Measurements from ENCODE around the gene CRYBG2. TPM values are rescaled to one million over a fixed set of nuclear protein-coding genes. Genes with fewer than 3 reads are reported as not detected.
A peak's percentile ranks its signal among the peaks of the same experiment; 100 is the strongest.

Gene CRYBG2
- total RNA-seq, 2 donors from 2014 or later: 12.8 to 30.3 TPM

- H3K9me3 ChIP-seq: no peaks in the 10 kb centered on the region
- H3K4me3 ChIP-seq: no peak overlapping the region
- no peaks in the 10 kb centered on the region for H3K4me1 ChIP-seq
- DNase-seq: peak; percentile 97
- no peaks in the 10 kb centered on the region for H3K27me3 ChIP-seq
- peak overlapping the region in 1 of 2 donors; percentile 9 for H3K9ac ChIP-seq (ENCODE audit: low read depth in 2 of 2, low read length in 2 of 2)
- H3K27ac ChIP-seq: no peak overlapping the region
- H3K36me3 ChIP-seq: no peaks in the 10 kb centered on the region
- TF ChIP-seq, protein P1, sequence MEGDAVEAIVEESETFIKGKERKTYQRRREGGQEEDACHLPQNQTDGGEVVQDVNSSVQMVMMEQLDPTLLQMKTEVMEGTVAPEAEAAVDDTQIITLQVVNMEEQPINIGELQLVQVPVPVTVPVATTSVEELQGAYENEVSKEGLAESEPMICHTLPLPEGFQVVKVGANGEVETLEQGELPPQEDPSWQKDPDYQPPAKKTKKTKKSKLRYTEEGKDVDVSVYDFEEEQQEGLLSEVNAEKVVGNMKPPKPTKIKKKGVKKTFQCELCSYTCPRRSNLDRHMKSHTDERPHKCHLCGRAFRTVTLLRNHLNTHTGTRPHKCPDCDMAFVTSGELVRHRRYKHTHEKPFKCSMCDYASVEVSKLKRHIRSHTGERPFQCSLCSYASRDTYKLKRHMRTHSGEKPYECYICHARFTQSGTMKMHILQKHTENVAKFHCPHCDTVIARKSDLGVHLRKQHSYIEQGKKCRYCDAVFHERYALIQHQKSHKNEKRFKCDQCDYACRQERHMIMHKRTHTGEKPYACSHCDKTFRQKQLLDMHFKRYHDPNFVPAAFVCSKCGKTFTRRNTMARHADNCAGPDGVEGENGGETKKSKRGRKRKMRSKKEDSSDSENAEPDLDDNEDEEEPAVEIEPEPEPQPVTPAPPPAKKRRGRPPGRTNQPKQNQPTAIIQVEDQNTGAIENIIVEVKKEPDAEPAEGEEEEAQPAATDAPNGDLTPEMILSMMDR (IDR thresholded peaks at IDR 0.05): peak; percentile 67
- intact Hi-C loops (cut with DNase I): loop anchor here (5.0 to 10.0 kb wide), 3 partner anchors 41 to 157 kb away; partner anchors contain the start of genes C1orf232 and ZNF593
Measured at GRCh38 chr1:26321315-26322041, 32.5 kb downstream of the CRYBG2 start.

GRCh38 chr1:26320896-26321295 is 33.0 kb downstream of the CRYBG2 start:
- no peak overlapping the region for H3K9ac ChIP-seq (ENCODE audit: low read depth in 2 of 2, low read length in 2 of 2)
- no peak overlapping the region for H3K27ac ChIP-seq
- intact Hi-C loops (cut with DNase I): loop anchor here (5.0 to 10.0 kb wide), 3 partner anchors 41 to 156 kb away; partner anchors contain the start of genes C1orf232 and ZNF593

DNA sequence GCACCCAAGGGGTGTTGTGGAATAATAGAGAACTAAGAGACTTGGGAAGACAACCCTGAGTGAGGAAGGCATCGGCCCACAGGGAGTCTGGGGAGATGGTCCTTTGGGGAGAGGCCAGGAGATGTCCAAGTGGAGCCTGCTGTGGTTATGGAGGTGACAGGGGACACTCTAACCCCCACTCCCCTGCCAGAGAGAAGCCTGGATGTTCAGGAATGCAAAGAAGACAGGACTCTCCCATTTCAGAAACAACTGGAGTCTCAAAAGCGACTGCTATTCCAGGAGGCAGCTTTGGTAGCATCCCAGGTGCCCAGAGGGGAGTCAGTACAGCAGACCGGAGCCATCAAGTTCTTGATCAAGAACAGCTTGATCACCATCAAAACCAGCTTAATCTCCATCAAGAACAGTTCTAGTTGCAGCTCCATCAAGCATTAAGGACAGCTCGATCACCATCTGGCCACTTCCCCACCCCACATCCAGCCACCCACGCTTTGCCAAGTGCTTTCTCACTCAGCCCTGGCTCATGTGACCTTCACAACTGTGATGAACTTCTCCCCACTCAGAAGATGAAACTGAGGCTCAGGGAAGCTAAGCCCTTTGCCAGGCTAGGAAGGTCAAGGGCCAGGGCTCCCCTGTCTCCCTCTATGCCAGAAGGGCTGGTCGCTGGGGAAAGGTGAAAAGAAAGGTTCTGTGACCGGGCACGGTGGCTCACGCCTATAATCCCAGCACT is 35.4 kb downstream of the CRYBG2 start:
- no peaks in the 10 kb centered on the region for H3K36me3 ChIP-seq
- no peaks in the 10 kb centered on the region for H3K4me1 ChIP-seq
- DNase-seq: no peak
- no peaks in the 10 kb centered on the region for H3K9me3 ChIP-seq
- TF ChIP-seq, protein P1 (IDR thresholded peaks at IDR 0.05): no peak
- peak overlapping the region; percentile 32 for H3K4me3 ChIP-seq
- intact Hi-C loops (cut with DNase I): no loop called here
- no peaks in the 10 kb centered on the region for H3K27me3 ChIP-seq
- peak overlapping the region; percentile 63 for H3K27ac ChIP-seq
- H3K9ac ChIP-seq (ENCODE audit: low read depth in 2 of 2, low read length in 2 of 2): peak overlapping the region in 1 of 2 donors; percentile 29

More at GRCh38 chr1:26320896-26321295, 33.0 kb downstream of the CRYBG2 start:
- no peak for DNase-seq
- no peaks in the 10 kb centered on the region for H3K9me3 ChIP-seq
- TF ChIP-seq, protein P1 (IDR thresholded peaks at IDR 0.05): no peak
- no peaks in the 10 kb centered on the region for H3K36me3 ChIP-seq
- H3K27me3 ChIP-seq: no peaks in the 10 kb centered on the region
- H3K4me1 ChIP-seq: no peaks in the 10 kb centered on the region
- no peak overlapping the region for H3K4me3 ChIP-seq

- DNase-seq: no peak
- H3K9ac ChIP-seq (ENCODE audit: low read depth in 2 of 2, low read length in 2 of 2): peak within 1 kb of the TSS; percentile 29 to 39
Measured at GRCh38 chr1:26317612-26318337, 36.2 kb downstream of the CRYBG2 start, which contains the start of gene CD52. Gene CD52 (plus strand): TSS chr1:26317958. CDS start chr1:26318018, 60 bp downstream.

More at GRCh38 chr1:26317612-26318337, 36.2 kb downstream of the CRYBG2 start, which contains the start of gene CD52:
- TF ChIP-seq, protein P1 (IDR thresholded peaks at IDR 0.05): no peak
- no peaks in the 10 kb centered on the region for H3K27me3 ChIP-seq
- peak within 1 kb of the TSS; percentile 32 for H3K4me3 ChIP-seq
- H3K27ac ChIP-seq: peak within 1 kb of the TSS; percentile 63
- no peaks in the 10 kb centered on the region for H3K9me3 ChIP-seq
- H3K36me3 ChIP-seq: no peaks in the 10 kb centered on the region
- intact Hi-C loops (cut with DNase I): no loop called here
- no peaks in the 10 kb centered on the region for H3K4me1 ChIP-seq
